Breast epithelium (tissue), 3 donors: Measurements from ENCODE around the gene KCNJ18.

ENCODE experiments used
- POLR2A ChIP-seq: fragments of 450-650 bp; IDR thresholded peaks from one replicate; pipeline ENCODE4 v1.6.1; 2016; ENCODE audit warnings: antibody characterized with exemption, mild to moderate bottlenecking, moderate library complexity
- POLR2AphosphoS5 ChIP-seq, 3 donors: sonication (generic); formaldehyde crosslinking; IDR thresholded peaks; one replicate each; pipeline ENCODE4 v1.6.1; 2017; ENCODE audit warnings: antibody characterized with exemption in 3 of 3
- TF ChIP-seq, protein P1 (sequence below), 3 donors: fragments of 450-650 bp; IDR thresholded peaks; one replicate each; pipeline ENCODE4 v1.5.1; 2016 to 2017; ENCODE audit warnings: antibody characterized with exemption in 3 of 3, mild to moderate bottlenecking in 3 of 3, moderate library complexity in 3 of 3

GRCh38 chr17:21711182-21711581 is 18.9 kb downstream of the KCNJ18 start:
- TF ChIP-seq POLR2A (no peak), POLR2AphosphoS5 (IDR thresholded peaks at IDR 0.05) (no peak)
- TF ChIP-seq, protein P1, sequence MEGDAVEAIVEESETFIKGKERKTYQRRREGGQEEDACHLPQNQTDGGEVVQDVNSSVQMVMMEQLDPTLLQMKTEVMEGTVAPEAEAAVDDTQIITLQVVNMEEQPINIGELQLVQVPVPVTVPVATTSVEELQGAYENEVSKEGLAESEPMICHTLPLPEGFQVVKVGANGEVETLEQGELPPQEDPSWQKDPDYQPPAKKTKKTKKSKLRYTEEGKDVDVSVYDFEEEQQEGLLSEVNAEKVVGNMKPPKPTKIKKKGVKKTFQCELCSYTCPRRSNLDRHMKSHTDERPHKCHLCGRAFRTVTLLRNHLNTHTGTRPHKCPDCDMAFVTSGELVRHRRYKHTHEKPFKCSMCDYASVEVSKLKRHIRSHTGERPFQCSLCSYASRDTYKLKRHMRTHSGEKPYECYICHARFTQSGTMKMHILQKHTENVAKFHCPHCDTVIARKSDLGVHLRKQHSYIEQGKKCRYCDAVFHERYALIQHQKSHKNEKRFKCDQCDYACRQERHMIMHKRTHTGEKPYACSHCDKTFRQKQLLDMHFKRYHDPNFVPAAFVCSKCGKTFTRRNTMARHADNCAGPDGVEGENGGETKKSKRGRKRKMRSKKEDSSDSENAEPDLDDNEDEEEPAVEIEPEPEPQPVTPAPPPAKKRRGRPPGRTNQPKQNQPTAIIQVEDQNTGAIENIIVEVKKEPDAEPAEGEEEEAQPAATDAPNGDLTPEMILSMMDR (IDR thresholded peaks at IDR 0.05) = no peak
